ENCODE results near the gene COBLL1. TPM values are rescaled to one million over a fixed set of nuclear protein-coding genes. Genes with fewer than 3 reads are reported as not detected.

COBLL1 gene
- total RNA-seq, 1 donor from 2014 or later = 28.2 TPM

GRCh38 chr2:164697688-164698461 is 143.7 kb downstream of the COBLL1 start:
- Mint-ChIP-seq H3K27me3 (no peaks in the 10 kb centered on the region), H3K9me3 (no peaks in the 10 kb centered on the region), H3K4me1 (ENCODE audit: unreplicated experiment) (no peaks in the 10 kb centered on the region), H3K4me3 (peak overlapping the region; percentile 67), H3K27ac (no peak overlapping the region), H3K36me3 (peaks cover 13% of the 10 kb centered on the region)
- no peak for DNase-seq (ENCODE audit: extremely low spot score, unreplicated experiment)
- peak; percentile 79 for TF ChIP-seq CTCF (conservative IDR thresholded peaks at IDR 0.05)

GRCh38 chr2:164696634-164697033 is 145.0 kb downstream of the COBLL1 start:
- H3K27ac Mint-ChIP-seq = no peak overlapping the region
- no peaks in the 10 kb centered on the region for H3K4me1 Mint-ChIP-seq (ENCODE audit: unreplicated experiment)
- H3K4me3 Mint-ChIP-seq = peak overlapping the region; percentile 74
- DNase-seq (ENCODE audit: extremely low spot score, unreplicated experiment) = no peak
- H3K9me3 Mint-ChIP-seq = no peaks in the 10 kb centered on the region
- no peaks in the 10 kb centered on the region for H3K27me3 Mint-ChIP-seq
- peak; percentile 44 for TF ChIP-seq CTCF (conservative IDR thresholded peaks at IDR 0.05)
- H3K36me3 Mint-ChIP-seq = peaks cover 13% of the 10 kb centered on the region

- H3K36me3 Mint-ChIP-seq = peaks cover 19% of the 10 kb centered on the region
- peak overlapping the region; percentile 73 for H3K27ac Mint-ChIP-seq
- no peak for TF ChIP-seq CTCF (conservative IDR thresholded peaks at IDR 0.05)
- DNase-seq (ENCODE audit: extremely low spot score, unreplicated experiment) = no peak
- no peaks in the 10 kb centered on the region for H3K4me1 Mint-ChIP-seq (ENCODE audit: unreplicated experiment)
- H3K9me3 Mint-ChIP-seq = no peaks in the 10 kb centered on the region
- H3K27me3 Mint-ChIP-seq = no peaks in the 10 kb centered on the region
- peak overlapping the region; percentile 81 for H3K4me3 Mint-ChIP-seq
Observed at GRCh38 chr2:164694275-164694695, 147.3 kb downstream of the COBLL1 start.

GRCh38 chr2:164693834-164694233 is 147.8 kb downstream of the COBLL1 start:
- Mint-ChIP-seq H3K9me3 (no peaks in the 10 kb centered on the region), H3K4me3 (peak overlapping the region; percentile 81), H3K4me1 (ENCODE audit: unreplicated experiment) (no peaks in the 10 kb centered on the region), H3K27ac (peak overlapping the region; percentile 73), H3K36me3 (peaks cover 19% of the 10 kb centered on the region), H3K27me3 (no peaks in the 10 kb centered on the region)
- DNase-seq (ENCODE audit: extremely low spot score, unreplicated experiment) = no peak
- TF ChIP-seq CTCF (conservative IDR thresholded peaks at IDR 0.05) = no peak

- Mint-ChIP-seq H3K9me3 (no peaks in the 10 kb centered on the region), H3K4me1 (ENCODE audit: unreplicated experiment) (no peaks in the 10 kb centered on the region), H3K27ac (no peak overlapping the region), H3K4me3 (peak overlapping the region; percentile 48), H3K36me3 (peaks cover 18% of the 10 kb centered on the region), H3K27me3 (no peaks in the 10 kb centered on the region)
- no peak for TF ChIP-seq CTCF (conservative IDR thresholded peaks at IDR 0.05)
- DNase-seq (ENCODE audit: extremely low spot score, unreplicated experiment) = no peak
Observed at GRCh38 chr2:164693390-164693789, 148.2 kb downstream of the COBLL1 start.
